HepG2 (cell line): ENCODE data around the gene EGFR. TPM values are rescaled to one million over a fixed set of nuclear protein-coding genes. Genes with fewer than 3 reads are reported as not detected.

Source experiments
- ATAC-seq: fragments of 200-7000 bp; cut with Tn5 transposase; 3 replicates; pipeline ENCODE4 v1.9.1; 2020; ENCODE audit warnings: mild to moderate bottlenecking, moderate library complexity
- BruUV-seq: library from RNA; stranded (reverse); fragments of 400-500 nt; replicated peaks from 2 replicates; lab custom pipeline; 2021; lab: Mats Ljungman, UMichigan
- CTCF ChIA-PET: fragments of 300-600 bp; formaldehyde crosslinking; extraction: SDS; loops from one replicate; lab custom pipeline; 2021; ENCODE audit warnings: low total read pairs, inconsistent platforms, low intra/inter-chr PET ratio; lab: Yijun Ruan, JAX
- POLR2A ChIA-PET: fragments of 350-600 bp; sonication (Branson Sonifier 250); formaldehyde crosslinking; loops from one replicate; lab custom pipeline; 2020; ENCODE audit warnings: antibody characterized with exemption, inconsistent platforms; lab: Yijun Ruan, JAX
- DNase-seq: peaks from one replicate; pipeline ENCODE4 v3.0.0-alpha.2; 2015; ENCODE audit warnings: low spot score
- FAIRE-seq: peaks from 3 replicates; lab custom pipeline; 2011; peaks lifted over from hg19 to GRCh38; lab: Jason Lieb, UNC
- H2AFZ ChIP-seq: one replicate; pipeline ENCODE4 v1.6.1; 2011; ENCODE audit warnings: low read length, inconsistent platforms
- H3K27ac ChIP-seq: fragments of 300-600 bp; 3 replicates; pipeline ENCODE4 v1.8.0; 2011; ENCODE audit warnings: mixed run types, mild to moderate bottlenecking, mixed read lengths, low read length, inconsistent platforms; ENCODE audit not compliant: insufficient read depth; ENCODE audit errors: extremely low read length
- H3K27me3 ChIP-seq, 2 experiments: fragments of 200-600 bp in 1 of 2; 2 replicates in 1 of 2; 3 replicates in 1 of 2; pipeline versions ENCODE4 v1.6.0 to v1.8.0; 2011; ENCODE audit warnings: low read length in 2 of 2, mild to moderate bottlenecking in 2 of 2, moderate library complexity in 2 of 2, inconsistent platforms in 1 of 2; ENCODE audit not compliant: insufficient read depth in 2 of 2, control insufficient read depth in 1 of 2
- H3K36me3 ChIP-seq, 2 experiments: fragments of 200-600 bp in 1 of 2; replicated peaks in 1 of 2; 2 replicates in 1 of 2; 3 replicates in 1 of 2; pipeline versions ENCODE4 v1.5.1 to v1.8.0; 2011; ENCODE audit warnings: low read length in 2 of 2, inconsistent platforms in 1 of 2; ENCODE audit not compliant: insufficient read depth in 2 of 2, control insufficient read depth in 1 of 2
- H3K4me1 ChIP-seq: 2 replicates; pipeline ENCODE4 v1.5.1; 2012; ENCODE audit warnings: low read length, inconsistent platforms; ENCODE audit not compliant: insufficient read depth
- H3K4me2 ChIP-seq: 2 replicates; pipeline ENCODE4 v1.6.0; 2011; ENCODE audit warnings: low read depth, low read length, inconsistent platforms
- H3K4me3 ChIP-seq, 3 experiments: fragments of 200-600 bp in 1 of 3; sonication (generic), shearing (Covaris generic) in 1 of 3; replicated peaks in 1 of 3; 2 replicates each; pipeline ENCODE4 v1.5.1; 2011 to 2016; ENCODE audit warnings: low read length in 3 of 3, inconsistent platforms in 2 of 3, low read depth in 2 of 3, mild to moderate bottlenecking in 2 of 3, control low read depth in 1 of 3, mixed read lengths in 1 of 3; ENCODE audit not compliant: insufficient read depth in 1 of 3
- H3K79me2 ChIP-seq: one replicate; pipeline ENCODE4 v1.6.1; 2011; ENCODE audit warnings: low read length, inconsistent platforms; ENCODE audit not compliant: insufficient read depth
- H3K9ac ChIP-seq: 2 replicates; pipeline ENCODE4 v1.6.0; 2011; ENCODE audit warnings: mild to moderate bottlenecking, low read depth, low read length, inconsistent platforms; ENCODE audit not compliant: insufficient read depth
- H3K9me3 ChIP-seq: 2 replicates; pipeline ENCODE4 v1.5.1; 2012; ENCODE audit warnings: mild to moderate bottlenecking, low read length
- H4K20me1 ChIP-seq: 2 replicates; pipeline ENCODE4 v1.6.0; 2011; ENCODE audit warnings: inconsistent platforms, mild to moderate bottlenecking, low read length, moderate library complexity; ENCODE audit not compliant: insufficient read depth
- BRCA1 ChIP-seq: sonication (generic); formaldehyde crosslinking; IDR thresholded peaks from 2 replicates; pipeline ENCODE4 v1.4.0; 2020; ENCODE audit warnings: missing genetic modification reagents
- CREB3 ChIP-seq: sonication (generic); formaldehyde crosslinking; IDR thresholded peaks from 2 replicates; pipeline ENCODE4 v1.5.0; 2020; ENCODE audit warnings: missing genetic modification reagents
- E2F5 ChIP-seq: sonication (generic); formaldehyde crosslinking; conservative IDR thresholded peaks from 2 replicates; pipeline ENCODE4 v1.4.0; 2020; ENCODE audit warnings: missing genetic modification reagents
- ELF1 ChIP-seq: sonication (generic); formaldehyde crosslinking; IDR thresholded peaks from 2 replicates; pipeline ENCODE4 v1.4.0; 2020; ENCODE audit warnings: missing genetic modification reagents
- GATA4 ChIP-seq: sonication (generic); IDR thresholded peaks from 2 replicates; pipeline ENCODE4 v1.6.1; 2016; ENCODE audit warnings: antibody characterized with exemption, low read depth, borderline replicate concordance
- GATAD2A ChIP-seq: IDR thresholded peaks from 2 replicates; pipeline ENCODE4 v1.6.1; 2016
- GTF2F1 ChIP-seq: fragments of 150-350 bp; IDR thresholded peaks from 2 replicates; pipeline ENCODE4 v1.6.1; 2014; ENCODE audit warnings: low read length
- KLF9 ChIP-seq: IDR thresholded peaks from 2 replicates; pipeline ENCODE4 v1.6.1; 2016; ENCODE audit warnings: low read depth
- NBN ChIP-seq: fragments of 450-650 bp; conservative IDR thresholded peaks from 2 replicates; pipeline ENCODE4 v1.6.1; 2017
- PHB2 ChIP-seq: fragments of 450-650 bp; IDR thresholded peaks from 2 replicates; pipeline ENCODE4 v1.6.1; 2018; ENCODE audit not compliant: partially characterized antibody
- POLR2AphosphoS2 ChIP-seq: IDR thresholded peaks from 2 replicates; pipeline ENCODE4 v1.6.1; 2011; ENCODE audit warnings: low read depth, low read length, improper control_type of control experiment
- PPARG ChIP-seq: conservative IDR thresholded peaks from 2 replicates; pipeline ENCODE4 v1.6.1; 2016; ENCODE audit warnings: missing biosample characterization, missing genetic modification reagents
- RBM39 ChIP-seq: fragments of 200-400 bp; formaldehyde crosslinking; IDR thresholded peaks from one replicate; pipeline ENCODE4 v1.6.1; 2018; ENCODE audit warnings: antibody characterized with exemption, mild to moderate bottlenecking, low read depth, low read length; ENCODE audit not compliant: poor library complexity, severe bottlenecking
- SIX1 ChIP-seq: sonication (generic); formaldehyde crosslinking; IDR thresholded peaks from 2 replicates; pipeline ENCODE4 v1.4.0; 2020; ENCODE audit warnings: missing genetic modification reagents, borderline replicate concordance
- SNAI1 ChIP-seq: sonication (generic); formaldehyde crosslinking; IDR thresholded peaks from 2 replicates; pipeline ENCODE4 v1.5.0; 2020; ENCODE audit warnings: mild to moderate bottlenecking, missing genetic modification reagents, borderline replicate concordance
- TFAP4 ChIP-seq: sonication (generic); IDR thresholded peaks from 2 replicates; pipeline ENCODE4 v1.6.1; 2016; ENCODE audit warnings: low read depth, borderline replicate concordance
- ZBTB37 ChIP-seq: sonication (generic); formaldehyde crosslinking; IDR thresholded peaks from 2 replicates; pipeline ENCODE4 v1.4.0; 2020; ENCODE audit warnings: mild to moderate bottlenecking, missing genetic modification reagents
- ZIK1 ChIP-seq: sonication (generic); formaldehyde crosslinking; IDR thresholded peaks from 2 replicates; pipeline ENCODE4 v1.5.0; 2020; ENCODE audit warnings: mild to moderate bottlenecking, low read depth, missing genetic modification reagents, borderline replicate concordance
- ZNF253 ChIP-seq: sonication (generic); formaldehyde crosslinking; IDR thresholded peaks from 2 replicates; pipeline ENCODE4 v1.8.0; 2022; ENCODE audit warnings: mild to moderate bottlenecking, missing genetic modification reagents, borderline replicate concordance
- ZNF468 ChIP-seq: sonication (generic); formaldehyde crosslinking; IDR thresholded peaks from 2 replicates; pipeline ENCODE4 v1.8.0; 2022; ENCODE audit warnings: mild to moderate bottlenecking, moderate library complexity, missing genetic modification reagents
- WGBS: methylation state at CpG from one replicate; pipeline ENCODE4 v1.1.6; 2017; ENCODE audit warnings: low lambda C conversion rate; 5-methylcytosine and 5-hydroxymethylcytosine counted together
- in situ Hi-C: cut with HindIII; loops from 2 replicates; pipeline ENCODE4 v1.10.0; 2017; ENCODE audit warnings: low pct_unique_long_range_greater_than_20kb; ENCODE audit not compliant: extremely low pct_ligation_motif_present
- intact Hi-C: fragments of 100-400 bp; cut with micrococcal nuclease; formaldehyde crosslinking; loops from one replicate; pipeline ENCODE4 v1.10.0; 2022; ENCODE audit not compliant: unreplicated experiment
- polyA plus RNA-seq, 8 experiments: library from polyadenylated mRNA; depleted of rRNA in 3 of 8; stranded (reverse) in 7 of 8; unstranded in 1 of 8; fragments of >200 nt; fragmentation: Illumina TruSeq in 4 of 8; extraction: Trizol in 4 of 8; gene quantifications; 2 replicates each; pipeline versions ENCODE4 v1.2.1 to v1.2.3, GENCODE V29; 2011 to 2016; ENCODE audit warnings: low read depth in 4 of 8, missing spikeins in 1 of 8, mixed read lengths in 1 of 8; ENCODE audit not compliant: insufficient read depth in 1 of 8
- total RNA-seq, 5 experiments: library from RNA; depleted of rRNA; stranded (reverse); fragments of >200 nt; fragmentation: Illumina TruSeq; extraction: Trizol; gene quantifications; 2 replicates each; pipeline ENCODE4 v1.2.3, GENCODE V29; 2016; ENCODE audit warnings: low read depth in 1 of 5

The EGFR gene
- total and polyA plus RNA-seq, 2 of the 13 experiments (the other 11 are each of a cell fraction or from before 2014, with no cell fraction given) = 7.0 to 10.0 TPM

- no TSS peak for BruUV-seq
- no peaks in the 10 kb centered on the region for H3K79me2 ChIP-seq
- no peak for FAIRE-seq
- in situ Hi-C loops = no loop called here
- ChIA-PET POLR2A (no interaction called here), CTCF (no interaction called here)
- H3K4me1 ChIP-seq = peaks cover 12% of the 10 kb centered on the region
- H4K20me1 ChIP-seq = no peaks in the 10 kb centered on the region
- no peaks in the 10 kb centered on the region for H3K27me3 ChIP-seq
- 95% methylated on average over 10 of the region's 10 CpGs for WGBS
- H2AFZ ChIP-seq = no peak overlapping the region
- no peaks in the 10 kb centered on the region for H3K36me3 ChIP-seq
- intact Hi-C loops = no loop called here
- no peak for ATAC-seq
- no peaks in the 10 kb centered on the region for H3K9me3 ChIP-seq
- no peak overlapping the region for H3K27ac ChIP-seq
- no peak overlapping the region for H3K4me2 ChIP-seq
- no peak overlapping the region for H3K9ac ChIP-seq
- TF ChIP-seq ELF1 (CRISPR knock-in tag) (no peak), POLR2AphosphoS2 (no peak), ZNF253 (CRISPR knock-in tag) (no peak), ZBTB37 (CRISPR knock-in tag) (no peak), SIX1 (CRISPR knock-in tag) (no peak), ZNF468 (CRISPR knock-in tag) (no peak), KLF9 (CRISPR knock-in tag) (no peak), PHB2 (no peak), E2F5 (CRISPR knock-in tag) (no peak), GATA4 (no peak), TFAP4 (no peak), ZIK1 (no peak), SNAI1 (no peak), GTF2F1 (no peak), PPARG (CRISPR knock-in tag) (no peak), GATAD2A (no peak), NBN (no peak), RBM39 (no peak), CREB3 (CRISPR knock-in tag) (no peak), BRCA1 (CRISPR knock-in tag) (no peak)
- H3K4me3 ChIP-seq = no peak overlapping the region
- DNase-seq = no peak
These were observed 39.5 kb downstream of the EGFR start for GRCh38 chr7:55058314-55058713.
